ENCODE measurements around the gene HGFAC.

DNA sequence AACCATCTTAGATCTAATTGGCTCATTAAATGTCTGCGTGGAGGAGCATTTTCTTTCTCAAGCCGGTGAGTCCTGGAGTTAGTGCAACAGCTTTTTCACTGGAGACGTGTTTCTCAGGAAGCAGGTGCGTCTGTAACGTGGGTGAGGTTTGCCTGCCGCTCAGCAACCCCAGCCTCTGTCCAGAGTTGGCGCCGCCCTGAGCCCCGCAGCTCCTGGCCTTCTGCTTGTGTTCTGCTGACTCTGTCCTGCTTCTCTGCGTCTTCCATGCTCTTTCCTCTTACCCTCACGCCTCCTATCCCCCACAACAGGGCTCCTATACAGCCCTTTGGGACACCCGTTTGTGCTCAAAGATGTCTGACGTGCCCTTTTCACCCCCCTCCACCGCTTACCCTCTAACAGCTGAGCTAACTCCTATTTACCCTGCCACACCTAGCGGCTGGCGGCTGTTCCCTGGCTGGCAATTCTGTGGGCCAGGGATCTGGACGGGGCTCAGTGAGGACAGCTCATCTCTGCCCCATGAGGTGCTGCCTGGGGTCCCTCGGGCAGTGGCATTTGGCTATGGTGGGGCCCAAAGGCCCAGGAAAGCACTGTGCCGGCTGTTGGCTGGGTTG, 40.1 kb downstream of the HGFAC start:
- TF ChIP-seq, protein P1, sequence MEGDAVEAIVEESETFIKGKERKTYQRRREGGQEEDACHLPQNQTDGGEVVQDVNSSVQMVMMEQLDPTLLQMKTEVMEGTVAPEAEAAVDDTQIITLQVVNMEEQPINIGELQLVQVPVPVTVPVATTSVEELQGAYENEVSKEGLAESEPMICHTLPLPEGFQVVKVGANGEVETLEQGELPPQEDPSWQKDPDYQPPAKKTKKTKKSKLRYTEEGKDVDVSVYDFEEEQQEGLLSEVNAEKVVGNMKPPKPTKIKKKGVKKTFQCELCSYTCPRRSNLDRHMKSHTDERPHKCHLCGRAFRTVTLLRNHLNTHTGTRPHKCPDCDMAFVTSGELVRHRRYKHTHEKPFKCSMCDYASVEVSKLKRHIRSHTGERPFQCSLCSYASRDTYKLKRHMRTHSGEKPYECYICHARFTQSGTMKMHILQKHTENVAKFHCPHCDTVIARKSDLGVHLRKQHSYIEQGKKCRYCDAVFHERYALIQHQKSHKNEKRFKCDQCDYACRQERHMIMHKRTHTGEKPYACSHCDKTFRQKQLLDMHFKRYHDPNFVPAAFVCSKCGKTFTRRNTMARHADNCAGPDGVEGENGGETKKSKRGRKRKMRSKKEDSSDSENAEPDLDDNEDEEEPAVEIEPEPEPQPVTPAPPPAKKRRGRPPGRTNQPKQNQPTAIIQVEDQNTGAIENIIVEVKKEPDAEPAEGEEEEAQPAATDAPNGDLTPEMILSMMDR (conservative IDR thresholded peaks at IDR 0.05) = no peak
- TF ChIP-seq EZH2 (IDR thresholded peaks at IDR 0.05; ENCODE audit: low read depth) = no peak

Data from PC-9 (cell line).